DOHH2 (cell line): ENCODE results near the gene MAP3K5.

Source experiments
- CTCF ChIP-seq: fragments of 200-600 bp; sonication (generic); IDR thresholded peaks from one replicate; pipeline ENCODE4 v1.5.1; 2014; ENCODE audit warnings: antibody characterized with exemption, mild to moderate bottlenecking, low read depth, low read length; ENCODE audit not compliant: poor library complexity, severe bottlenecking
- EZH2phosphoT487 ChIP-seq: fragments of 200-600 bp; sonication (generic); IDR thresholded peaks from 2 replicates; pipeline ENCODE4 v1.6.1; 2017; ENCODE audit warnings: borderline replicate concordance, mild to moderate bottlenecking, antibody characterized with exemption, low read length, moderate library complexity, mixed read lengths

DNA sequence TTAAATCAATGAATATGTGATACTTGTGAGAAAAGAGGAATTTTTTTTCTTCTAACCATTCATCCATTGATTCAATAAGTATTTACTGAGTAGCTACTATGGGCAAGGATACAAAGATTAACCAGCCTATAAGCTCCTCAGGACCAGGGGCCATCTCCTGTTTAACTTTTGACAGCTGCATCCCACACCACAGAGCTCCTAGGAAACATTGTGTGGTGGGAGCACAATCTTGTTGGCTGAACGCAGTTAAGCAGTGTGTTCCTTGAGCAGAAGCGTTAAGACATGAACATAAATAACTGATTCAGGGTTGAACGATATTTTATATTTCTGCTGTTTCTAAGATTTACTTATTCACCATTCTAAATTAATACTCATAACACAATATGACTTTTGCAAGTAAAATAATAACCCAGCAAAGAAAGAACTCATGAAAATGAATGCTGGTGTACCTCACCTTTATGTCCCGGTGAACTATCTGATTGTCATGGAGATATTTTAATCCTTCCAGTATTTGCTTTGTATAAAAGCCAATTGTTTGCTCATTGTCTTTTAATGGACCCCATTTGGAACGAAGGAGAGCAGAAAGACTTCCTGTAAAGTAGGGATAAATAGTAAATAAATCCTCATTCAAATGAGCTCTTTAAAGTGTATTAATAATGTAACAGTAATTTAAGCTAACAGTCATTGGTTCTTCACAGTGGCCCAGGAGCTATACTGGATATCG is 179.4 kb downstream of the MAP3K5 start:
- TF ChIP-seq CTCF (no peak), EZH2phosphoT487 (no peak)
